Neural cell (in vitro differentiated cells): ENCODE results near the gene ARGLU1. TPM values are rescaled to one million over a fixed set of nuclear protein-coding genes. Genes with fewer than 3 reads are reported as not detected.

Experiments
- H2AFZ ChIP-seq: fragments of 200-600, 300-800 bp; sonication (generic), shearing (Covaris generic); 2 replicates; pipeline ENCODE4 v1.6.0; 2014; ENCODE audit warnings: low read depth, mild to moderate bottlenecking, antibody characterized with exemption, low read length, moderate library complexity
- H3F3A ChIP-seq: fragments of 200-600 bp; shearing (Covaris generic); 2 replicates; pipeline ENCODE4 v1.6.1; 2016; ENCODE audit warnings: mild to moderate bottlenecking, moderate library complexity, mixed read lengths, antibody characterized with exemption, low read length; ENCODE audit not compliant: insufficient read depth, poor library complexity, severe bottlenecking
- H3K27ac ChIP-seq: fragments of 200-600, 300-800 bp; sonication (generic), shearing (Covaris generic); 2 replicates; pipeline ENCODE4 v1.5.1; 2014; ENCODE audit warnings: mild to moderate bottlenecking, low read length, moderate library complexity
- H3K27me3 ChIP-seq: fragments of 300-800, 200-600 bp; sonication (generic), shearing (Covaris generic); 2 replicates; pipeline ENCODE4 v1.6.0; 2014; ENCODE audit warnings: mild to moderate bottlenecking, low read depth, low read length, moderate library complexity; ENCODE audit not compliant: insufficient read depth
- H3K36me3 ChIP-seq: fragments of 300-800, 200-600 bp; sonication (generic), shearing (Covaris generic); 2 replicates; pipeline ENCODE4 v1.5.1; 2014; ENCODE audit warnings: mild to moderate bottlenecking, antibody characterized with exemption, low read length, moderate library complexity; ENCODE audit not compliant: insufficient read depth
- H3K4me2 ChIP-seq: fragments of 300-800, 200-600 bp; sonication (generic), shearing (Covaris generic); 2 replicates; pipeline ENCODE4 v1.6.0; 2014; ENCODE audit warnings: mild to moderate bottlenecking, low read length
- H3K4me3 ChIP-seq: fragments of 300-800, 200-600 bp; sonication (generic), shearing (Covaris generic); 2 replicates; pipeline ENCODE4 v1.5.1; 2014; ENCODE audit warnings: mild to moderate bottlenecking, low read length, moderate library complexity
- H3K79me2 ChIP-seq: fragments of 200-600 bp; shearing (Covaris generic); replicated peaks from 2 replicates; pipeline ENCODE4 v1.6.0; 2014; ENCODE audit warnings: mild to moderate bottlenecking, low read length, moderate library complexity; ENCODE audit not compliant: insufficient read depth
- H3K9ac ChIP-seq: fragments of 300-800, 200-600 bp; sonication (generic), shearing (Covaris generic); 2 replicates; pipeline ENCODE4 v1.6.1; 2016; ENCODE audit warnings: mild to moderate bottlenecking, low read length, mixed read lengths
- H3K9me2 ChIP-seq: fragments of 200-600 bp; shearing (Covaris generic); 2 replicates; pipeline ENCODE4 v1.6.1; 2016; ENCODE audit warnings: mild to moderate bottlenecking, low read length, mixed read lengths; ENCODE audit not compliant: insufficient read depth
- H3K9me3 ChIP-seq: fragments of 200-600, 300-800 bp; sonication (generic), shearing (Covaris generic); 2 replicates; pipeline ENCODE4 v1.6.1; 2016; ENCODE audit warnings: mild to moderate bottlenecking, mixed run types, low read length, moderate library complexity, mixed read lengths
- H4K20me1 ChIP-seq: fragments of 200-600 bp; shearing (Covaris generic); 2 replicates; pipeline ENCODE4 v1.6.1; 2016; ENCODE audit warnings: mild to moderate bottlenecking, mixed run types; ENCODE audit not compliant: insufficient read depth
- EP300 ChIP-seq: fragments of 450-650 bp; conservative IDR thresholded peaks from 2 replicates; pipeline ENCODE4 v1.6.1; 2014; ENCODE audit warnings: antibody characterized with exemption, mild to moderate bottlenecking, moderate library complexity; ENCODE audit not compliant: poor library complexity, severe bottlenecking
- EZH2 ChIP-seq: fragments of 200-600, 300-800 bp; shearing (Covaris generic), sonication (generic); IDR thresholded peaks from 2 replicates; pipeline ENCODE4 v1.6.1; 2014; ENCODE audit warnings: antibody characterized with exemption, low read length, borderline replicate concordance, mild to moderate bottlenecking; ENCODE audit not compliant: insufficient read depth, poor library complexity, severe bottlenecking
- MXI1 ChIP-seq: fragments of 450-650 bp; conservative IDR thresholded peaks from 2 replicates; pipeline ENCODE4 v1.6.1; 2014; ENCODE audit warnings: antibody characterized with exemption, mild to moderate bottlenecking; ENCODE audit not compliant: poor library complexity, severe bottlenecking
- POLR2AphosphoS5 ChIP-seq: IDR thresholded peaks from 2 replicates; pipeline ENCODE4 v1.6.1; 2012
- RAD21 ChIP-seq: fragments of 450-650 bp; conservative IDR thresholded peaks from 2 replicates; pipeline ENCODE4 v1.6.1; 2014; ENCODE audit warnings: antibody characterized with exemption, mild to moderate bottlenecking, moderate library complexity
- SMC3 ChIP-seq: fragments of 450-650 bp; conservative IDR thresholded peaks from 2 replicates; pipeline ENCODE4 v1.6.1; 2014; ENCODE audit warnings: antibody characterized with exemption, mild to moderate bottlenecking, moderate library complexity; ENCODE audit not compliant: poor library complexity
- TAF1 ChIP-seq: IDR thresholded peaks from 2 replicates; pipeline ENCODE4 v1.6.1; 2012; ENCODE audit warnings: low read depth
- polyA plus RNA-seq: library from polyadenylated mRNA; depleted of rRNA; stranded (reverse); fragments of >200 nt; gene quantifications from 2 replicates; pipeline ENCODE4 v1.2.3, GENCODE V29; 2014
- TF ChIP-seq, protein P1 (sequence below): fragments of 450-650 bp; IDR thresholded peaks from 2 replicates; pipeline ENCODE4 v1.5.1; 2014; ENCODE audit warnings: antibody characterized with exemption, mild to moderate bottlenecking, moderate library complexity; ENCODE audit not compliant: poor library complexity, severe bottlenecking
- TF ChIP-seq, protein P2 (sequence below): IDR thresholded peaks from 2 replicates; pipeline ENCODE4 v1.6.1; 2012; ENCODE audit warnings: borderline replicate concordance

ARGLU1 gene
- polyA plus RNA-seq, 1 donor from 2014 or later: 967 TPM

DNA sequence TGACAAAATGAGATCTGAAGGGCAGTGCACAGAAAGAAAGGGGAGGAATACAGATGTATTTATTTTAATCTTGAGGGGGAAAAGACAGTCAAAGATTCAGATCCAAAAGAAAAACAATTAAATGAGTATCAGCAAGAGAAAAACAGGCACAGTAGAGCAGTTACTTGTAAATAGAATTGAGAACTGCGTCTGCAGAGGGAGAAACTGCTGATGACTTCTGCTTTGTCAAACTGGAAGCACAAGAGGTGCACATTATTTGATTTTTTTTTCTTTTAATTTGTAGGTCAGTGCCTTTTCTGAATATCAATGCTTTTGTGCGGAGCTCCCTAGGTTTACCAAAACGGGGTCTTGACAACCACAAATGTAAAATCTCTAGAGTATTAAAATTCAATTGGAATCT, 69.8 kb downstream of the ARGLU1 start:
- H3K9me2 ChIP-seq: no peaks in the 10 kb centered on the region
- H4K20me1 ChIP-seq: peaks cover 6% of the 10 kb centered on the region
- TF ChIP-seq RAD21 (no peak), SMC3 (no peak), TAF1 (no peak), MXI1 (no peak), EZH2 (no peak), EP300 (no peak), POLR2AphosphoS5 (no peak)
- TF ChIP-seq, protein P1, sequence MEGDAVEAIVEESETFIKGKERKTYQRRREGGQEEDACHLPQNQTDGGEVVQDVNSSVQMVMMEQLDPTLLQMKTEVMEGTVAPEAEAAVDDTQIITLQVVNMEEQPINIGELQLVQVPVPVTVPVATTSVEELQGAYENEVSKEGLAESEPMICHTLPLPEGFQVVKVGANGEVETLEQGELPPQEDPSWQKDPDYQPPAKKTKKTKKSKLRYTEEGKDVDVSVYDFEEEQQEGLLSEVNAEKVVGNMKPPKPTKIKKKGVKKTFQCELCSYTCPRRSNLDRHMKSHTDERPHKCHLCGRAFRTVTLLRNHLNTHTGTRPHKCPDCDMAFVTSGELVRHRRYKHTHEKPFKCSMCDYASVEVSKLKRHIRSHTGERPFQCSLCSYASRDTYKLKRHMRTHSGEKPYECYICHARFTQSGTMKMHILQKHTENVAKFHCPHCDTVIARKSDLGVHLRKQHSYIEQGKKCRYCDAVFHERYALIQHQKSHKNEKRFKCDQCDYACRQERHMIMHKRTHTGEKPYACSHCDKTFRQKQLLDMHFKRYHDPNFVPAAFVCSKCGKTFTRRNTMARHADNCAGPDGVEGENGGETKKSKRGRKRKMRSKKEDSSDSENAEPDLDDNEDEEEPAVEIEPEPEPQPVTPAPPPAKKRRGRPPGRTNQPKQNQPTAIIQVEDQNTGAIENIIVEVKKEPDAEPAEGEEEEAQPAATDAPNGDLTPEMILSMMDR: no peak
- TF ChIP-seq, protein P2, sequence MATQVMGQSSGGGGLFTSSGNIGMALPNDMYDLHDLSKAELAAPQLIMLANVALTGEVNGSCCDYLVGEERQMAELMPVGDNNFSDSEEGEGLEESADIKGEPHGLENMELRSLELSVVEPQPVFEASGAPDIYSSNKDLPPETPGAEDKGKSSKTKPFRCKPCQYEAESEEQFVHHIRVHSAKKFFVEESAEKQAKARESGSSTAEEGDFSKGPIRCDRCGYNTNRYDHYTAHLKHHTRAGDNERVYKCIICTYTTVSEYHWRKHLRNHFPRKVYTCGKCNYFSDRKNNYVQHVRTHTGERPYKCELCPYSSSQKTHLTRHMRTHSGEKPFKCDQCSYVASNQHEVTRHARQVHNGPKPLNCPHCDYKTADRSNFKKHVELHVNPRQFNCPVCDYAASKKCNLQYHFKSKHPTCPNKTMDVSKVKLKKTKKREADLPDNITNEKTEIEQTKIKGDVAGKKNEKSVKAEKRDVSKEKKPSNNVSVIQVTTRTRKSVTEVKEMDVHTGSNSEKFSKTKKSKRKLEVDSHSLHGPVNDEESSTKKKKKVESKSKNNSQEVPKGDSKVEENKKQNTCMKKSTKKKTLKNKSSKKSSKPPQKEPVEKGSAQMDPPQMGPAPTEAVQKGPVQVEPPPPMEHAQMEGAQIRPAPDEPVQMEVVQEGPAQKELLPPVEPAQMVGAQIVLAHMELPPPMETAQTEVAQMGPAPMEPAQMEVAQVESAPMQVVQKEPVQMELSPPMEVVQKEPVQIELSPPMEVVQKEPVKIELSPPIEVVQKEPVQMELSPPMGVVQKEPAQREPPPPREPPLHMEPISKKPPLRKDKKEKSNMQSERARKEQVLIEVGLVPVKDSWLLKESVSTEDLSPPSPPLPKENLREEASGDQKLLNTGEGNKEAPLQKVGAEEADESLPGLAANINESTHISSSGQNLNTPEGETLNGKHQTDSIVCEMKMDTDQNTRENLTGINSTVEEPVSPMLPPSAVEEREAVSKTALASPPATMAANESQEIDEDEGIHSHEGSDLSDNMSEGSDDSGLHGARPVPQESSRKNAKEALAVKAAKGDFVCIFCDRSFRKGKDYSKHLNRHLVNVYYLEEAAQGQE: no peak
- H3K36me3 ChIP-seq: peaks cover 20% of the 10 kb centered on the region
- H3K4me2 ChIP-seq: no peak overlapping the region
- no peak overlapping the region for H3K4me3 ChIP-seq
- no peaks in the 10 kb centered on the region for H3K27me3 ChIP-seq
- no peak overlapping the region for H2AFZ ChIP-seq
- H3K9ac ChIP-seq: no peak overlapping the region
- H3K79me2 ChIP-seq: peaks cover 95% of the 10 kb centered on the region
- no peaks in the 10 kb centered on the region for H3K9me3 ChIP-seq
- no peak overlapping the region for H3K27ac ChIP-seq
- H3F3A ChIP-seq: peaks cover 5% of the 10 kb centered on the region

DNA sequence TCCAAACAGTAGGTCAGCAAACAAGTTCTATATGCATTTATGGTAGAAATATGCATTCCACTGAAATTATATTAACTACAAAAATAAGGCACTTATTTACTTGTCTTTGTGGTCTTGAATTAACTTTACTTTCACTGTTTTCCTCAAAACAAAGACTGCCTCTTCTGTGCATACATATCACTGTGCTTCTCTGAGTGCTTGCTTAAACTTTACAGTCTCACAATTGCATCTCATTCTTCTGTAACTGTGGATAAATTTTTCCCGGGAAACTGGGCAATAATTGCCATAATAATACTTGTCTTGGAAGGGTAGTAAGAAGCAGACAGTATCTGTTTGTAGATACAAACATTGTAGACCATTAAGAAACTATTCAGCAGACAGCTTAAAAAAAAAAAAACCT, 70.9 kb downstream of the ARGLU1 start:
- Histone ChIP-seq H3K79me2 (peaks cover 88% of the 10 kb centered on the region), H3K9me2 (no peaks in the 10 kb centered on the region), H2AFZ (no peak overlapping the region), H3K36me3 (peaks cover 31% of the 10 kb centered on the region), H4K20me1 (peaks cover 6% of the 10 kb centered on the region), H3K27me3 (no peaks in the 10 kb centered on the region), H3K27ac (no peak overlapping the region), H3F3A (peaks cover 5% of the 10 kb centered on the region), H3K9me3 (no peaks in the 10 kb centered on the region), H3K4me2 (no peak overlapping the region), H3K4me3 (no peak overlapping the region), H3K9ac (no peak overlapping the region)
- TF ChIP-seq EZH2: no peak
- no peak for TF ChIP-seq TAF1
- TF ChIP-seq POLR2AphosphoS5: no peak
- no peak for TF ChIP-seq RAD21
- no peak for TF ChIP-seq SMC3
- TF ChIP-seq, protein P2: no peak
- no peak for TF ChIP-seq EP300
- TF ChIP-seq, protein P1: no peak
- TF ChIP-seq MXI1: no peak
